Measurements from ENCODE around the gene MAGEA10.
A peak's percentile ranks its signal among the peaks of the same experiment; 100 is the strongest.
"Not testable (repeated sequence)": the region's sequence is repeated elsewhere in the genome, so short reads cannot be mapped to it uniquely, and the experiment has no call there.

MAGEA10 gene

DNA sequence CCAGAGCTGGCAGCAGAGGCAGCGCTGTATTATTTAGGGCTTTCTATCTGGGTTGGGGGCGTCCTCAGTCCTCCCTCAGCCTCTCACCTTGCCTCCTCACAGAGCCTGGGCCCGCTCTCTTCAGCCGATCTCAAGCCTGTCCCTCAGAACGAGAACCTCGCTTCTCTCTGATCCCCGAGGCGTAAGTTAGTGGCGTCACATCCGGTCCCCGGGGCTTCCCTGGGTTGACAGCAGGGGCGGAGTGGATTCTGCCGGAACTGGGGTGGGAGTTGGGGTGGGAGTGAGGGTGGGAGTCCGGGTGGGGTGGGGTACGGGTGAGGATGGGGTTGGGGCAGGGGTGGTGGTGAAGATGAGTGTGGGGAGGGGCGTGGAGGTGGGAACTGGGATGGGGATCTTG is at the start of gene MAGEA10:
Gene MAGEA10 (minus strand): TSS at position 190 of the 397 bp plus-strand sequence. CDS start 2,957 bp downstream, outside the sequence.
- intact Hi-C loops (cut with DNase I): no loop called here
- DNase-seq: peak in 2 of 10 donors; percentile 50 to 67

DNA sequence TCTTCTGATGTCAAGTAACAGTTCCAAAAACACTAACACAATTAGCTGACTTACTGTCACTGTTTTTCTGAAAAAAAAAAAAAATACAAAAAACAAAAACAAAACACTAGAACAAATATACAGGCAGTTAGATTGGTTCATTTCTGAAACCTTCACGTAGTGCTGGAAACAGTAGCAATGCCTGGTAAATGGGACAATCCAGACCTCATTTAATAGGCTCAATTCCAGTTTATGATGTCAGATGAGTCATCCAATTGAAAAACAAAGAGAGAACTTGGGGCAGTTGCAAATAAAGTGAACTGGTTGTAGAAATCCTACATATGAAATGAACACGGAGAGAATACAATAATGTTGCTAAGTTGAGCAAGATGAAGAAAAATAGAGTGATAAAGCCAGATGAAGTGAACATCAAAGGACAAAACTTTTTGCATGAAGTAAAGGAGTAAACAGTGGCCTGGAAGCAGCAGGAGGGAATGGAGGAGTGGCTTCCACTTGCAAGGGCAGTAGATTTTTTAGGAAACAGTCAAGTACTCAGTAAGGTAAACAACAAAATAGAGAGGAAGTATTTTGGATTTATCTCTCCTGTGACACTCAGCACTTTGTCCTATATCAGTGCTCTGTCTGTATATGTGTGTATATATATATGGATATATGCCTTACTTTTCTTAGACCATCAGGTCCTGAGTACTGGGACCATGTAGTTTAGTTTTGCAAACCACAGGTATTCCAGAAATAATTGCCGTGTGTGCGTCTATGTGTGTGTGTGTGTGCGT is 39.3 kb upstream of the MAGEA10 start:
- DNase-seq: no peak
- intact Hi-C loops (cut with DNase I): no loop called here

DNA sequence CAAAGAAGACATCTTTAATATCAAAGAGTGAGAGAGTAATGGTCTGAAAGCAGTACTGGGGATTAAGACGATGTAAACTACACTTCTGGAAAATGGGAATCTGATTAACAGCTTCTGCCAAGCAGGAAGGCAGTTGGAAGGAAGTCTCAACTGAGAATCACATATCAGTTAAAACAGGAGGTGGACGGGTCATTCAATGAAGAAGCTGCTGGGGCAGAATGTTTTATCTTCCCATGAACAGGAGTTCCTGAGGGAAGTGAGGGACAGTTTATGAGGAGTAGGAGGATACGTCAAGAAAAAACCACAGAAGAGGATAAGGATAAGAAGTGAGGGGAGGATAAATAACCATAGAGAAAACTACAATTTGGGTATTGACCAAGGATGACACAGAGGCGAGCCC is 38.7 kb upstream of the MAGEA10 start:
- DNase-seq: no peak
- intact Hi-C loops (cut with DNase I): no loop called here

DNA sequence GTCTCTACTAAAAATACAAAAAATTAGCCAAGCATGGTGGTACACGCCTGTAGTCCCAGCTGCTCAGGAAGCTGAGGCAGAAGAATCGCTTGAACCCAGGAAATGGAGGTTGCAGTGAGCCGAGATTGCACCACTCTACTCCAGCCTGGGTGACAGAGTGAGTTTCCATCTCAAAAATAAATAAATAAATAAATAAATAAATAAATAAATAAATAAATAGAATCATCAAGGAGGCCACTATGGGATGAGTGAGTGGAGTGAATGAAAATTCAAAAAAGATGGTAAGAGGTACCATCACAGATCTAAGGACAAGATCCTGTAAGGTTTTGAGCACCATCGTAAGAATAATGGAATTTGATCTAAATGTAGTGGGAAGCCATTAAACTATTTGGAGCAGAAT is 37.5 kb upstream of the MAGEA10 start:
- DNase-seq; intact Hi-C loops (cut with DNase I): not testable (repeated sequence)

DNA sequence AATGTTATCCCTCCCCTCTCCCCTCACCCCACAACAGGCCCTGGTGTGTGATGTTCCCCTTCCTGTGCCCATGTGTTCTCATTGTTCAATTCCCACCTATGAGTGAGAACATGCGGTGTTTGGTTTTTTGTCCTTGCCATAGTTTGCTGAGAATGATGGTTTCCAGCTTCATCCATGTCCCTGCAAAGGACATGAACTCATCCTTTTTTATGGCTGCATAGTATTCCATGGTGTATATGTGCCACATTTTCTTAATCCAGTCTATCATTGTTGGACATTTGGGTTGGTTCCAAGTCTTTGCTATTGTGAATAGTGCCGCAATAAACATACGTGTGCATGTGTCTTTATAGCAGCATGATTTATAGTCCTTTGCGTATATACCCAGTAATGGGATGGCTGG is 35.5 kb upstream of the MAGEA10 start:
- intact Hi-C loops (cut with DNase I); DNase-seq: not testable (repeated sequence)

DNA sequence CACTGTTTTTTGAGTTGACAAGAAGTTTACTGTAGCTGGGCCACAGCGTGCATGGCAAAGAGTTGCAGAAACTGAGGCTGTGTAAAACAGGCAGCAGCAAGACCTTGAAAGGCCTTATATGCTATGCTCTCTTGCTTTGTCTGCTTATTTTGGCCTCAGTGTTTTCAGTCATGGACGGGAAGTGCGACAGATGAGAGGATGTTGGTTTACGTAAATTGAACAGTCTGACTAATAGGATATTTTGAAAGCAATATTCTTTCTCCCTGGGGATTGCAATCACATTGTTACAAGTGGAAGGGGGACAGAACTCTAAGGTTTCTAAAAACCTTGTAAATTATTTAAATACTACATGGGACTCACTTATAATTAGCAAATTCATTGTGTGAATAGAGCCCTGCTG is 32.2 kb upstream of the MAGEA10 start:
- intact Hi-C loops (cut with DNase I): no loop called here
- no peak for DNase-seq

DNA sequence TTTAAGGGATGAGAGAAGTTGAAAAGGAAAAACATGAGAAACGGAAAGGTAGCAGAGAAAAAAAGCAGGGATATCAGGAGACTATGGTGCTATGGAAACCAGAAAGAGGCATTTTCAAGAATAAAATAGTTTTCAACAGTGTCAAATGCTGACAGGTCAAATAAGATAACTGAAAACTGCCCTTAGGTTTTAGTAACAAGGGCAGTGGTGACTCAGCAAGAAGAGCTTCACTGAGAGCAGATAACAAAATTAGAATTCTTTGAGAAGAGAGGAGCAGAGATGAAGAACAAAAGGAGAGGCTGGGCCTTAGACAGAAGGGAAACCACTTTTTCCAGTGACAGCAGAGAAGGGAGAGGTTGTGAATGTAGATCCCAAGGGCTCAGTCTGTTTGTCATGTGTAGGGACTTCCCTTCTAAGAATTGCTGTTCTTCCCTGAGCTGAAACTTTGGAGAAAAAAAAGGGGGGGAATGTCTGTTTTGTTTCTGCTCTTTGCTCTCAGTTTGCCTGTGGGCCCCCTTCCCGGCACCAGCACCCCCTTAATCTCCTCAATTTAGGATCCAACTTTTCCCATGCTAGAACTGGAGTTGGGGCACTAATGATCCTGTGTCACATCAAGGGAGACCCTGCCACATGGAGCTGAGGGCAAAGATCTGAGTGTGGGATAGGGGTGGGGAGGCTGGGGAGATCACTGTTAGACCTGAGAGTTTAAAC is 26.8 kb upstream of the MAGEA10 start:
- DNase-seq: no peak
- intact Hi-C loops (cut with DNase I): no loop called here

DNA sequence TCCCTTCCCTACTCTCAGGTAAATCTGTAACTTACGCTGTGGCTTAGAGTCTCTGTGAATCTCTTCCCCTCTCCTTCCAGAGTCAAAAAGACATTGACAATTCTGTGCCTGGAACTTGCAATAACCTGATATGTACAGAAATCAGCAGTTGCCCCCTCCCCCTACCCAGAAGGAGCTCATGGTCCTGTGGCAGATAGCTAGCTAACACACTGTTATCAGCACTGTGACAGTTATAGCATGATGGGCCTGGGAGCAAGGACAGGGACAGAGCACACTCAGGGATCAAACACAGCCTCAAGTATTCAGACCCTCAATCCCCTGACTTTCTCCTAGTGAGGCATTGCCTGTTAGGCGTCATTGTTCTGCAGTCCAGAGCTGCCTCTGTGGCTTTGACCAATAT is 18.7 kb upstream of the MAGEA10 start:
- no peak for DNase-seq
- intact Hi-C loops (cut with DNase I): no loop called here

DNA sequence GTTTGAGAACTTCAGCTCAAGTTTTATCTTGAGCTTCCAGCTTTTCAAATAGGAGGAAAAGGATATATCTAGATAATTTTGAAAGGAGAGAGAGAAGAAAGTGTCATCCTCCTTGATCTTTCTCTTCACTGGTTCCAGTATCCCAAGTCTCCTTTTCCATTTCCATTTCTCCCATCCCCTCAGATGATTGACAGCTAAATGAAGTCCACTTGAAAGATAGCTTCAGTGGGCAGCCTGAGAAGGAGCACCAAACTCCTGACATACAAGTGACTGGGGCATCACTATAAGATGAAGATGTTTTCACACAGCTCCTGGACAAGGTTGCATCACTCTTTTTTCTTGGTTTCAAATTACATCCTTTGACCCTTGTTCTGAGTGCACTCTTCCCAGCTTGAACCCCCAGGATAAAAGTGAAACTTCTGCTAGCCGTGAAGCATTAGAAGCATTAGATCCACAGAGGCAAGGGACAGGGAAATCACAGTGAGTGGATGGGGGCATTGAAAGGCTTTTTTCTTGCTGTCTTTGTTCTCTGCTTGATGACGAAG is 17.5 kb upstream of the MAGEA10 start:
- DNase-seq: no peak
- intact Hi-C loops (cut with DNase I): no loop called here

DNA sequence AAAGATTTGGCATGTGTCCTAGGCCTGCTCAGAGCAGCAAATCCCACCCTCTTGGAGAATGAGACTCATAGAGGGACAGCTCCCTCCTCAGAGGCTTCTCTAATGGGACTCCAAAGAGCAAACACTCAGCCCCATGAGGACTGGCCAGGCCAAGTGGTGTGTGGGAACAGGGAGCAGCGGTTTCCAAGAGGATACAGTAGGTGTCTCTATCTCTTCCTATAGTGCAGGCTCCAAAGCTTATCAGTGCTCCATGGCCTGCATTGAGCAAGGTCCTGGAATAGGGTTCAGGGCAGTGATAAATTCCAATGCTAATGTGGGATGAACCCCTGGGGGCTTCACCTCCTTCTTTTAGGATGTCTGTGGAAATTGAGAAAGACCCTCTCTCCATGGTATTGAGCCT is 15.7 kb upstream of the MAGEA10 start:
- DNase-seq: no peak
- intact Hi-C loops (cut with DNase I): no loop called here

DNA sequence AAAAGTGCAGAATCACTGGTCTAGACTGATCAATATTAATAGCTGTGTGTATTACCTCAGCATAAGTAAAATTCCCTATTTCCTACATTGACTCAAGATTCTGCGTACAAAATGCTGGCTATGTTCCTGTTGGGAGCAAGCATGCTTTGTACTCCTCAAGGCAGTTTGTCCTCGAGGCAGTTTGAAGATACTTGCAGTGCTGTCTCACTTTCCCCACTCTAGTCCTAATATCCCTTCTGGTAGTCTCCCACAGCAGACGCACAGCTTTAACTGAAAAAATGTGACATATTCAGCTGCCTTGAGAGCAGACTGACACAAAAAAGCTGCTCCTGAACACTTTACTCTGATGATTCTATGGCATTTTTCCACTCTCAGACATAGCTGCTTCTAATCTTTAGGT is 12.9 kb upstream of the MAGEA10 start:
- DNase-seq: no peak
- intact Hi-C loops (cut with DNase I): no loop called here

DNA sequence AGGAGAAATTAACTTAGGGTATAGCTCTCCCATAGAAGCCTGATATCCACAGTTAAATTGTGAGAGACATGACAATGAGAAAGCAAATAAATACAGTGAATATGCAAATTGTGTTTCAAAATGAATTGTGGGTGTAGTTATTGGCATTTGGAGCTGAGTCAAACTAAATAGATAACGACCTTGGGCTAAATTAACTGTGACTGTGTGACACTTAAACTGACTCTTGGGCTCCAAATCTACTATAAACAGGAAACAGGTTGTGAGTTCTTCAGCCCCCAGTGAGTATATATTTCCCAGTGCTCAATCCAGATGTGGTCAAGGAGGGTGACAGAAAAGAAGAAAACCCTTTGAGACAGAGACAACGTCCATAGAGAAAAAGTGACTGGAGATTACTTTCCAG is 11.3 kb upstream of the MAGEA10 start:
- intact Hi-C loops (cut with DNase I): no loop called here

DNA sequence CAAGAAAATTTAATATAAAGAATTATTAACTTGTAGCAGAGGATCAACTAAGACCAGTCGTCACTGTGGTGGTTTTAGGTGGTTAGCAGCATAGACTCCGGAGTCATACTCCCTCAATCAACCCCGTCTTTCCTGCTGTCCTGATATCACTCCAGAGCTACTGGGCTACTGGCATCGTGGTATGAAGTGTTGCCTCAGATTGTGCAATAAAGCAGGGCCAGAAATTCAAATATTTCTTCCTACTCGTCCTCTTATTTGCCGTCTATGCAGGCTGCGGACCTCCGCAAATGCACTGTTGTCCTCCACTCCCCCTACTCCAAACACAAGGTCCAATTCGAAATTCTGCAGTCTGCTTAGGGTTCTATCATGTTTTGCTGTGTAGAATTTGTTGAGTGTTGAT is 1.2 kb upstream of the MAGEA10 start:
- intact Hi-C loops (cut with DNase I): no loop called here
- DNase-seq: no peak

More for the DNA sequence above, 11.3 kb upstream of the MAGEA10 start:
- no peak for DNase-seq

DNA sequence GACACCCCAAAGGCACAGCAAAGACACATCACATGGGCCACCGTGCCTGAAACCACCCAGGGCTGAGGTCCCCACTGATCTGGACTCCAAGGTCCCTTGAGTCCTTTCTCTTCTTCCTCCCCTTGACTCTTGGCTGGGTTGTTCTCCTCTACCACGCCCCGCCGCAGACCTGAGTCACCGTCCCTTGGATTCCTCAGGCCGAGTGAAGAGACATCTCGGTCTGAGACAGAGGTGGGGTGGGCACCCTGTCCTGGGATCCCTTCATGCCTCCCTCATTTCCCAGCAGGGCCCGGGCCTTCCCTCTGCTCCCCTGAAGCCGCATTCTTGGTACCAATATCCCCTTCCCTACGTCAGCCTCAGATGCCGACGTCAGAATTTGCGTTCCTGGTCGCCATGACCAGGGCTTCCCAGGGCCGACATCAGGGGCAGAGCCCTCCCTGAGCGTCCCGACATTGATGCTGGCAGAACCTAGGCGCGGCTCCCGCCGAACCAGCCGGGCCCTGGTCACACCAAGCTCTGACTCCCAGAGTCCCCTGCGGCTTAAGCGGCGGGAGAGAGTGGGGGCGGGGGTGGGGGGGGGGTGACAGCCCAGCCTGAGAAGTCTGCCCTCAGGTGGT is 498 bp downstream of the MAGEA10 start:
- intact Hi-C loops (cut with DNase I): no loop called here
- peak in 2 of 10 donors; percentile 61 to 82 for DNase-seq

DNA sequence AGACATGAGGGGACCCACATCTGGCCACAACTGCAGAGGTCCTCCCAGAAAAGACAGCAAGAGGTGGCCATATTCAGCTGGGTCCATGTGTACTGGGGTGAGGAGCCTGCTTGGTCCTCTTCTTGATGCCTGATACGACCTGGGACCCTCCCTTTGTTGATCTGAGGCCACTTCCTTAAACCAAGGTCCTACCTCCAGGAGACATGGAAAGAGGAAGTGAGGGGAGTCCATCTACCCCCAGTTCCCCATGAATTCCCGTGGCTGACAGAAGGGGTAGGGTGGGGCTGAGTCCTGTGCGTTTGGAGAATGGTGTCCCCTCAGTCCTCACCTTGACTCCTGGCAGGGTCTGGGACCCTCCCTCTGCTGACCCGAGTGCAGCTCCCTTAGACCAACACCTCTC is 2.1 kb downstream of the MAGEA10 start:
- DNase-seq: no peak
- intact Hi-C loops (cut with DNase I): no loop called here

DNA sequence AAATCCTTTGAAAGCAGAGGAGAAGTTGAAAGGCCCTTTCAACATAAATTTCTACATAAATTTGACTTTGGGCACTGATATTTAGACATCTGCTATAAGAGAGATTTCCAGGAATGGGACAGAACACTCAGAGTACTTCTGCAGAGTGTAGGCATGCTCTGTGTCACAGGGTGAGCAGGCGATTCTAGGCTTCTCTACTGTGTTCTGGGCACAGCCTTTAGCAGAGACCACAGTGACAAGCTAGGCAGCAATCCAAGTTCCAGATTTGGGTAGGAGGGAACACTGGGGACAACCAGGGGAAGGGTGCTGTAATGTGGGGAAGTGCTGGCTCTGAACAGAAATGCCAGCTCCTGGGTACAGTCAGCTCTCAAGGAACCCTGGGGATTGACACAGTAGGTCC is 6.9 kb downstream of the MAGEA10 start:
- no peak for DNase-seq
- intact Hi-C loops (cut with DNase I): no loop called here

DNA sequence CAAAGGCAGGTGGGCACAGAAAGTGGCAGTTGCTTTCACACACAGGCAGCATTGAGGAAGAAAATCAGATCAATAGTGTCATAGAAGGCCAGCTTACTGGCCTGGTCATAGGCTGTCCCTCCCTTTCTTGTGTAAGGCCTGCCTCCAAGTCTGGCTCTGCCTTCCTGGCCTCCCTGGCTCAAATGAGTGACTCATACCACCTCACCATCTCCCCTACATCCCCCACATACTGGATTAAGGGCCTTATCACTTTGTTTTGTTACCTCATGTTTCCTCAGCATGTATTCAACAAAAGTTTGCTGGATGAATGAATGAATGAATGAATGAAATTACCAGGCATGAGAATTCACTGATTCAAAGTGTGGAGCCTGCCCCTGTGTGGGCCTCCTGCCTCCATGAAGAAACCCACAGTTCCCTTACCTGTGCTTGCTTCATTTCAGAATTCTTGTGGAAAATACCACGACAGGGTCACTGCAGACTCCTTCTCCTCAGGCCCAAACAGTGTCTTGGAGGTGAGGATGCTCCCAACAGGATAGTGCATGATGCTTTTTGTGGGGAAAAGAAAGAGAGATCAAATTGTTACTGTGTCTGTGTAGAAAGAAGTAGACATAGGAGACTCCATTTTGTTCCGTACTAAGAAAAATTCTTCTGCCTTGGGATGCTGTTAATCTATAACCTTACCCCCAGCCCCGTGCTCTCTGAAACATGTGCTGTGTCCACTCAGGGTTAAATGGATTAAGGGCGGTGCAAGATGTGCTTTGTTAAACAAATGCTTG is 9.1 kb downstream of the MAGEA10 start:
- DNase-seq; intact Hi-C loops (cut with DNase I): not testable (repeated sequence)

DNA sequence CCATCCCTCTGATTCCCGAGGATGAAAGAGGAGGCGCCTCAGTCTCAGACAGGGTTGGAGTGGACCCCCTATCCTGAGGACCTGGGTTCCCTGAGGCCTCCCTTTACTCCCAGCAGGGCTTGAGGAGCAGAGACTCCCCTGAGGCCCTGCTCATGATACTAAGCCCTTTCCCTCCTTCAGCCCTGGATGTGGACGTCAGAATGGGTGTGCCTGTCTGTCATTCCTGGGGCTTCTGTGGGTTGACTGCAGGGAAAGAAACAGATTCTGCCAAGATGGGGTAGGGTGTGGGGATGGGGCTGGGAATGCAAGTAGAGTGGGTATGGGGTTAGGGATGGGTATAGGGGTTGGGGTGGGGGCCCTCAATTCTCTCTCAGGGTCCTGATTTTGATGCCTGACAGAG is 21.1 kb downstream of the MAGEA10 start:
- intact Hi-C loops (cut with DNase I): no loop called here
- DNase-seq: no peak

DNA sequence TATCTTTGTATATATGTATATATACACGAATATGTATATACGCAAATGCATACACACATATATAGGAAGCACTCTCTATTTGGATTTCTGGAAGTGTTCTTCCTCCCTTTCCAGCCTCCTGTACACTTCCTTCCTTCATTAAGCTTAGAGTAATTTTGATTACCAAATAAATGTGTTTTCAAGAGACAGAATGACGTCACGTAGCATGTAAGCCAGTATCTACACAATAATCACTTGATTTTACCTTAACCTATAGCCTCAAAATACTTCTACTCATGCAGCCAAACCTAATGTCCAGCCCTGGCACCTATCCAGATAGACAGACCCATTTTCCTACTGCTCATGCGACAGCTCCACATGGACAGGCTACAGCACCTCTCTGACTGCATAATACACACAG is 29.9 kb downstream of the MAGEA10 start:
- no peak for DNase-seq
- intact Hi-C loops (cut with DNase I): no loop called here

DNA sequence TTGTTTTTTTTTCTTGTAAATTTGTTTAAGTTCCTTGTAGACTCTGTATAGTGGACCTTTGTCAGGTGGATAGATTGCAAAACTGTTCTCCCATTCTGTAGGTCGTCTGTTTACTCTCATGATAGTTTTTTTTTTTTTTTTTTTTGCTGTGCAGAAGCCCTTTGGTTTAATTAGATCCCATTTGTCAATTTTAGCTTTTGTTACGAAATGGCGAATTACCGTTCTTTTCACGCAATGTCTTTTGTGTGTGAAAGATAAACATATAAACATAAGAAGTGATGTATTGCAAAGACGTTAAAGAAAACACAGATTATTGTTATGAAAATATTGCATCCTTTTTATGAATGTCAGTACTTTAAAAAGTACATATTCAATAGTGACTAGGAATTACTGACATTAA is 34.5 kb downstream of the MAGEA10 start:
- intact Hi-C loops (cut with DNase I): no loop called here
- no peak for DNase-seq

DNA sequence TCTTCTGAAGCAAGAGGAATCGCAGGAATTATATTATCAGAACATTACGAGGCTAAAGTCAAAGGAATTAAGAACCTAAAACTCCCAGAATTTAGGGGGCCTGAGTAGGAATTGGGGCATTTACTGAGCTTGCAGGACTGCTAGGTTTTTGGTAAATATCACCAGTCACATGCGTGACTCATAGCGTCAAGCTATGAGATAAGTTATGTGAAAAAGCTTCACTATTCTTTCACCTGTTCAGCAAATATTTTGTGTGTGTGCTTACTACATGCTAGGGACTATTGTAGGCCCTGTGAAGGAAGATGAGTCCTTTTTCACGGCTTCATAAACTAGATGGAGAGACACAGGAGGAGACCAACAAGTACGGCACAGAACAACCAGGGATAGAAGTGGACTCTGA is 52.2 kb downstream of the MAGEA10 start:
- DNase-seq: no peak
- intact Hi-C loops (cut with DNase I): no loop called here
